ENCODE measurements around the gene LIMS4. TPM values are rescaled to one million over a fixed set of nuclear protein-coding genes. Genes with fewer than 3 reads are reported as not detected.
"Not testable (repeated sequence)": the region's sequence is repeated elsewhere in the genome, so short reads cannot be mapped to it uniquely, and the experiment has no call there.

Gene LIMS4
- total RNA-seq, 6 donors from 2014 or later: 0.76 to 1.4 (median 0.93) TPM; not detected in 2

DNA sequence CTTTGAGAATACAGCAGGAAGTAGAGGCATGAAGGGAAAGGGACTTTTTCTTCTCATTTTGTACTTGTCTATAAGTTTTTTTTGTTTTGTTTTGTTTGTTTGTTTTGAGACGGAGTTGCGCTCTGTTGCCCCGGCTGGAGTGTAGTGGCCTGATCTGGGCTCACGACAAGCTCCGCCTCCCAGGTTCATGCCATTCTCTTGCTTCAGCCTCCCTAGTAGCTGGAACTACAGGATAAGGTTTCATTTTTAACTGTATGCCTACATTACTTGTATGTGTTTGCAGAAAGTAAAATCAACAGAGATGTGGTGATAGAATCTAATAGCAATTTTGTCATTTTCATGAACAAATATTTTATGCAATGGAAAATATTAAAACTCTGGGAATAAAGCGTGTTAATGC is 38.1 kb downstream of the LIMS4 start:
- WGBS, 2 donors: no CpG with 5 or more reads among the region's 6 CpGs
- not testable (repeated sequence) for H3K27ac ChIP-seq; DNase-seq; H3K27me3 ChIP-seq; H3K4me3 ChIP-seq; ATAC-seq (ENCODE audit: low FRiP score in 2 of 2); H3K36me3 ChIP-seq; H3K4me1 ChIP-seq; H3K9me3 ChIP-seq

GRCh38 chr2:110425725-110426124 is 46.9 kb downstream of the LIMS4 start:
- not testable (repeated sequence) for ATAC-seq (ENCODE audit: low FRiP score in 2 of 2); H3K4me1 ChIP-seq; H3K9me3 ChIP-seq; H3K27me3 ChIP-seq; H3K36me3 ChIP-seq; H3K4me3 ChIP-seq; H3K27ac ChIP-seq; DNase-seq
- 100% methylated on average over 1 of the region's 4 CpGs; no CpG with 5 or more reads in 1 of the 2 donors for WGBS, 2 donors

DNA sequence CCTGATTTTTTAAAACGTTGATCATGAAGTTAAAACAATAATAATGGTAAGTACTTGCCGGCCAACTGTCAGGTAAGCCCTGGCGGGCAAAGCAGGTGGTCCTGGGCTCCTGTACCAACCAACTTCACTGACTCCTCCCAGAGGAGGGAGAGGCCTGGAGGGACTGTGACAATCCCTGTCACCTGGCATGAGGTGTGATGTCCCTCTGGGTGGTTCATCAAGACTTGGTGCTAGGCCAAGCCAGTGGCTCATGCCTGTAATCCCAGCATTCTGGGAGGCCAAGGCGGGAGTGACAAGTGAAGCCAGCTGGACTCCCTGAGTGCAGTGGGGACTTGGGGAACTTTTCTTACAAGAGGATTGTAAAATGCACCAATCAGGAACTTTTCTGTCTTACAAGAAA is 48.2 kb downstream of the LIMS4 start:
- DNase-seq; H3K4me3 ChIP-seq; H3K9me3 ChIP-seq; H3K4me1 ChIP-seq; H3K36me3 ChIP-seq; ATAC-seq (ENCODE audit: low FRiP score in 2 of 2); H3K27ac ChIP-seq; H3K27me3 ChIP-seq: not testable (repeated sequence)
- WGBS, 2 donors: no CpG with 5 or more reads among the region's 4 CpGs

DNA sequence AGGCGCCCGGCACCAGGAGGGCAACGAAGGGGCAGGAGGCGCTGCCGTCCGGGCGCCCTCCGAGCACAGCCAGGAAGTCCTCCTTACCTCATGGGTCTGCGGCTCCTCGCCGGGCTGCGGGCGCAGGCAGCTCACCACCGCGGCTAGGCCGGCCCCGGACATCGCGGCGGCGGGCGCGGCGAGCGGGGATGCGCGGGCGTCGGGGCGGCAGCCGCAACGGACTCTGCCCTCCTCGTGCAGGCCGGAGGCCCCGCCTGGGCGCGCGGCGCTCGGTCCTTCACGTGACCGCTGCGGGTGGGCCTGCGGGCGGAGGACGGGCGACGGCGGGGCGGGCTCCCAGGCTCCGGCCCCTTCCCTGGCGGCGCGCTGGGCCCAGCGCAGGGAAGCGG is 49.0 kb downstream of the LIMS4 start:
- WGBS, 2 donors: no CpG with 5 or more reads among the region's 56 CpGs

GRCh38 chr2:110422852-110423573 is 49.6 kb downstream of the LIMS4 start:
- ATAC-seq (ENCODE audit: low FRiP score in 2 of 2): peak; percentile 51 to 70
- not testable (repeated sequence) for H3K36me3 ChIP-seq, H3K4me1 ChIP-seq, H3K27me3 ChIP-seq, DNase-seq, H3K27ac ChIP-seq, H3K4me3 ChIP-seq, H3K9me3 ChIP-seq
- WGBS, 2 donors: no CpG with 5 or more reads among the region's 36 CpGs

More for the DNA sequence above, 49.0 kb downstream of the LIMS4 start:
- H3K9me3 ChIP-seq, H3K36me3 ChIP-seq, H3K4me3 ChIP-seq, DNase-seq, H3K27ac ChIP-seq, H3K4me1 ChIP-seq, H3K27me3 ChIP-seq: not testable (repeated sequence)
- peak in 1 of 2 donors; percentile 86 for ATAC-seq (ENCODE audit: low FRiP score in 2 of 2)

DNA sequence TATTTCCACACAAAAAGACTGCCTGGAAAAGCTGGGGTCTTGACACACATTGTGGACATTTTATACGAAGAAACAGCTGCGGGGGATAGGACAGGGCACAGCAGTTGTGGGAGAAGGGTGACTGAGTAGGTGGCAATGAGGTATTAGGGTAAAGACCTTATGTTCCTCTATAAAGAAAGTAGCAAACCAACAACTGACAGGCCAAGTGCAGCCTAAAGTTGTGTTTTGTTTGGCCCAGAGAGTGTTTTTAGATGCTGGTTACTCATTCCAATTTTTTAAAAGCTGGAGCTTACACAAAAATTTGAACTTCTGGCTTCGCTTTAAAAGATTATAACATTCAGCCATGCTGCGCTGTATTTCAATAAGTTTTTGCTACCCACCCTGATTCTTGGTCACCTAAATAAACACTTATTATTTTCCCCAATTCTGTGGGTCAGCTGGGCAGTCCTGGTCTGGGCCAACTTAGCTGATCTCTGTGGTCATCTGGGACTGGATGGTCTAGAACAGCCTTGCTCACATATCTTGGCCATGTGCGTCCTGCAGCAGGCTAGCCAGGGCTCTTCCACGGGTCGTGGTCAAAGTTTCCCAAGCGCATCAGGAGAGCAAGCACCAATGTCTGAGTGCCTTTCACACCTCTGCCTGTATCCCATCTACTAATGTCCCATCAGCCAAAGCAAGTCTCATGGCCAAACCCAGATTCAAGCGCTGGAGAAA is 51.8 kb downstream of the LIMS4 start:
- ATAC-seq (ENCODE audit: low FRiP score in 2 of 2): peak in 1 of 2 donors; percentile 57
- not testable (repeated sequence) for H3K36me3 ChIP-seq, H3K27ac ChIP-seq, DNase-seq, H3K4me3 ChIP-seq, H3K4me1 ChIP-seq, H3K9me3 ChIP-seq, H3K27me3 ChIP-seq
- no CpG with 5 or more reads among the region's 9 CpGs for WGBS, 2 donors

DNA sequence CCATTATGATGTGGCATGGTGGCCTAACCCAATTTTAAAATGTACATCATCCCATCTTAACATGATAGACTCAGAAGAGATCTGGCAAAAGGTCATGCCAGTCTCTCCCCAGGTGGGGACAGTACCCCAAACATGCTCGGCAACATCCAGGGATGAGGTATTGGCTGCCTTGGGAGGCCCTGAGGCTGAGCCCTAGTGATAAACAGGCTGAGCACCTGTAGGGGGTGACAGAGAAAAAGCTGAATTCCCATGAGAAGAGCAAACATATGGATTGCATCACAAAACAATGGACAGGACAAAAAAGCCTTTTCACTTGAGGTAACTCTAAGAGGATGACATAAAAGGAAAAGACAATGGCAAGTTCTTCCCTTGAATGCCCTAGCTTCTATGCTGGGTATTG is 65.5 kb downstream of the LIMS4 start:
- DNase-seq; H3K27ac ChIP-seq; ATAC-seq (ENCODE audit: low FRiP score in 2 of 2); H3K9me3 ChIP-seq; H3K27me3 ChIP-seq; H3K4me3 ChIP-seq; H3K36me3 ChIP-seq; H3K4me1 ChIP-seq: not testable (repeated sequence)
- WGBS, 2 donors: no CpG with 5 or more reads among the region's 1 CpG

GRCh38 chr2:110404988-110405387 is 67.6 kb downstream of the LIMS4 start:
- not testable (repeated sequence) for H3K36me3 ChIP-seq, H3K9me3 ChIP-seq, H3K27me3 ChIP-seq, DNase-seq, H3K27ac ChIP-seq, H3K4me1 ChIP-seq, H3K4me3 ChIP-seq
- WGBS, 2 donors: no CpG with 5 or more reads among the region's 2 CpGs
- peak in 1 of 2 donors; percentile 42 for ATAC-seq (ENCODE audit: low FRiP score in 2 of 2)

DNA sequence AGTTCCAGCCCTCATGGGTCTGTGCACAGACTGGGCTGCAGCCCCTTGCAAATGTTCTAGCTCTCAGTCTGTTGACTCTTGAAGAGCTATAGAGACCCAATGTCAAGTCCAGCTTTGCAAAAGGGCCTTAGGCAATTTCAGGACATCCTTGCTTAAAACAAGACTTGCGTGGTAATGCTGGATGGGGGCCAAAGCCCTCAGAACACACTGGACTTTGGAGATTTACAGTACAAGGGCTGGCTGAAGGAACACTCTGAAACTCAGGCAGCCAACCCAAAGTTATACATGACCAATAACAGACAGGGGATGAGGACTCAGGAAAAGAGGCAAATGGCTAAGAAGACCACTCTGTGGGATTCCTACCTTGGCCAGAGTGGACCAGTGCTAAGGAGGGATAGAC is 68.4 kb downstream of the LIMS4 start:
- H3K36me3 ChIP-seq, H3K4me3 ChIP-seq, H3K27ac ChIP-seq, H3K9me3 ChIP-seq, H3K4me1 ChIP-seq, DNase-seq, H3K27me3 ChIP-seq: not testable (repeated sequence)
- ATAC-seq (ENCODE audit: low FRiP score in 2 of 2): peak in 1 of 2 donors; percentile 16
- whole genome bisulfite sequencing, 2 donors: no CpG with 5 or more reads among the region's 1 CpG

DNA sequence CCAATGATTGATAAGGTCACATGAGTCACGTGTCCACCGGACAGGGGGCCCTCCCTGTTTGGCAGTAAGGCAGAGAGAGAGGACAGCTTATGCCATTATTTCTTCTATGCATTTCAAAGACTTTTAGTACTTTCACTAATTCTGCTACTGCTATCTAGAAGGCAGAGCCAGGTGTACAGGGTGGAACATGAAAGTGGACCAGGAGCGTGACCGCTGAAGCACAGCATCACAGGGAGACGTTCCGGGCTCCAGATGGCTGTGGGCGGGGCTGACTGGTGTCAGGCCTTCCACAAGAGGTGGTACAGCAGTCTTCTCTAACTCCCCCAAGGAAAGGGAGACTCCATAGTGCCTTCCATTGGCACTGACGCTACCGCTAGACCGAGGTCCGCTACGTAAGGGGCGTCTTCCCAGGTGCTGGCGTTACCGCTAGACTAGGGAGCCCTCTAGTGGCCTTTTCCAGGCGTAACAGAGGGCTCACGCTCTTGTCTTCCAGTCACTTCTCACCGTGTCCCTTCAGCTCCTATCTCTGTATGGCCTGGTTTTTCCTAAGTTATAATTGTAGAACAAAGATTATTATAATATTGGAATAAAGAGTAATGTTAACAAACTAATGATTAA is 71.5 kb downstream of the LIMS4 start:
- H3K4me1 ChIP-seq, H3K27ac ChIP-seq, H3K27me3 ChIP-seq, H3K36me3 ChIP-seq, H3K4me3 ChIP-seq, H3K9me3 ChIP-seq, DNase-seq: not testable (repeated sequence)
- ATAC-seq (ENCODE audit: low FRiP score in 2 of 2): peak; percentile 75 to 78
- WGBS, 2 donors: 4 to 20% methylated on average over 1 to 3 of the region's 18 CpGs

DNA sequence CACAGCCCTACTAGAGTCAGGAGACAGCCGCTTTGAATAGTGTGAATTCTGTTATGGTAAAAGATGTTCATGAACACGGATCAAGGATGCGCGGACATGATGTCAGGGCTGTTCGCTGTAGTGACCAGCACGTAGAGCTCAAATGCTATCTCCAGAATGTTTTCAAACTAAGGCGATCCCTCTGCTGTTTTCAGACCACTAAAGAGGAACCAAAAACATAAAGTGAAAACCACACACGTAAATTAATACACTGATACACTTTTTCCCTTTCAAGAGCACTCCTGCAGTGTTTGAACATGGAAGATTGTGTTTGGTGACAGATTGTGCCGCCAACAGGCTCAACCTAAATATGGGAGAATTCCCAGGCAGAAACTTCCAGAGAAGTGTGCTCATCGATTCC is 73.2 kb downstream of the LIMS4 start:
- DNase-seq; H3K36me3 ChIP-seq; ATAC-seq (ENCODE audit: low FRiP score in 2 of 2); H3K9me3 ChIP-seq; H3K4me3 ChIP-seq; H3K27ac ChIP-seq; H3K27me3 ChIP-seq; H3K4me1 ChIP-seq: not testable (repeated sequence)
- no CpG with 5 or more reads among the region's 10 CpGs for WGBS, 2 donors

GRCh38 chr2:110395990-110396389 is 76.6 kb downstream of the LIMS4 start:
- H3K4me1 ChIP-seq; H3K36me3 ChIP-seq; ATAC-seq (ENCODE audit: low FRiP score in 2 of 2); H3K9me3 ChIP-seq; DNase-seq; H3K4me3 ChIP-seq; H3K27me3 ChIP-seq; H3K27ac ChIP-seq: not testable (repeated sequence)
- 60% methylated on average over 1 of the region's 5 CpGs; no CpG with 5 or more reads in 1 of the 2 donors for WGBS, 2 donors

All from upper lobe of left lung (tissue), 6 donors.